HG03159 (cell line): ENCODE results near the gene OSBPL5.
A peak's percentile ranks its signal among the peaks of the same experiment; 100 is the strongest.

Source experiments
- ATAC-seq: cut with Tn5 transposase; IDR thresholded peaks from one replicate; pipeline ENCODE4 v1.9.1; 2021; ENCODE audit warnings: mild to moderate bottlenecking, moderate library complexity; ENCODE audit not compliant: unreplicated experiment

The OSBPL5 gene

DNA sequence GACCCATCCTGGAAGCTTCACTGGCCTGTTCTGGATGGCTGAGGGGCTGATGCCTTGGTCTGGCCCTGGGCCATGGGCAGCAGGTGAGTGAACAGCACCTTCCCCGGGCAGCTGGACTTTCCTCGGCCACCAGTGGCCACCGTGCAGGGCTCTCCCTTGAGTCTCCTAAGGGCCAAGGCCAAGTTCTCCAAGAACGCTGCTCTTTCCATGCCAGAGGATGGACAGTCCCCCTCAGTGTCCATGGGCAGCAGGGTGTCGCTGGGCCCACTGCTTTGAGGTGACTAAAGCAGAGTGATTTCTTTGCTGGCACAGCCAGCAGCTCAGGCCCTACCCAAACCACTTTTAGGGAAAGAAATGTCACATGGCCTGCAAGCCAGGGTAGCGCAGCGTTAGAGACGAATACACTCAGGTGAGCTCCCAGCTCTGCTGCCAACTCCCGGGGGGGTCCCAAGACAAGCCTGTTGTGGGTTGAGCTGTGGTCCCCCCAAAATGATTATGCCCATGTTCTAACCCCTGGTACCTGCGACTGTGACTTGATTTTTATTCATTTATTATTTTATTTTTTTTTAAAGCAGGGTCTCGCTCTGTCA lies 104.6 kb downstream of the OSBPL5 start:
- no peak for ATAC-seq

DNA sequence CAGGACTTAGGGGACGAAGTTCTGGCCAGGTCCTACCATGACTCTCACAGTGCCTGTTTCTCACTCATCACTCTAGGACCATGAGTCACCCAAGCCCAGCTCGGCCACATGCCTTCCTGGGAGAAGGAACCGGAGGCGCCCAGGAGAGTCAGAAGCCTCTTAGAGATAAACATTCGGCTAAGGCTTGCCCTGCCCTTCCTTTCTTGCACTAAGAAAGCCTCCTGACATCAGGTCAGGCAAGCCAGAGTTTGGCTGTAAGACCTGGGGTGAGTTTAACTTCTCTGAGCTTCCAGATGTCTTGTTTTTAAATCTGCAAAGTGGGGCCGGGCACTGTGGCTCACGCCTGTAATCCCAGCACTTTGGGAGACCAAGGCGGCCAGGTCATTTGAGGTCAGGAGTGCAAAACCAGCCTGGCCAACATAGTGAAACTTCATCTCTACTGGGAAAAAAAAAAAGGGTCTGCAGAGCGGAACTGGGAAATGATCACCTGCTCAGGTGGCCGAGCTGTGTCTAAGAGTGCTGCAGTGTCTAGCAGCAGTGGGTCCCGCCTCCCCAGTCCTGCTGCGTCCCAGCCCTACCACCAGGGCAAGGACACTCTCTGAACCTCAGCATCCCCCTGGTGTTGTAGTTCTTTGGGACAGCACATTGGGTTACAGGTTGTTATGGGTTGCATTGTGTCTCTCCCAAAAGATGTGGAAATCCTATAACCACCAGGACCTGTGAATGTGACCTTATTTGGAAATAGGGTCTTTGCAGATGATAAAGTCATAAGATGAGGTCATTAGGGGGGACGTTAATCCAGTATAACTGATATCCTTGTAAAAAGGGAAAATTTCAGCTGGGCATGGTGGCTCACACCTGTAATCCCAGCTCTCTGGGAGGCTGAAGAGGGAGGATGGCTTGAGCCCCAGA lies 106.1 kb downstream of the OSBPL5 start:
- no peak for ATAC-seq

DNA sequence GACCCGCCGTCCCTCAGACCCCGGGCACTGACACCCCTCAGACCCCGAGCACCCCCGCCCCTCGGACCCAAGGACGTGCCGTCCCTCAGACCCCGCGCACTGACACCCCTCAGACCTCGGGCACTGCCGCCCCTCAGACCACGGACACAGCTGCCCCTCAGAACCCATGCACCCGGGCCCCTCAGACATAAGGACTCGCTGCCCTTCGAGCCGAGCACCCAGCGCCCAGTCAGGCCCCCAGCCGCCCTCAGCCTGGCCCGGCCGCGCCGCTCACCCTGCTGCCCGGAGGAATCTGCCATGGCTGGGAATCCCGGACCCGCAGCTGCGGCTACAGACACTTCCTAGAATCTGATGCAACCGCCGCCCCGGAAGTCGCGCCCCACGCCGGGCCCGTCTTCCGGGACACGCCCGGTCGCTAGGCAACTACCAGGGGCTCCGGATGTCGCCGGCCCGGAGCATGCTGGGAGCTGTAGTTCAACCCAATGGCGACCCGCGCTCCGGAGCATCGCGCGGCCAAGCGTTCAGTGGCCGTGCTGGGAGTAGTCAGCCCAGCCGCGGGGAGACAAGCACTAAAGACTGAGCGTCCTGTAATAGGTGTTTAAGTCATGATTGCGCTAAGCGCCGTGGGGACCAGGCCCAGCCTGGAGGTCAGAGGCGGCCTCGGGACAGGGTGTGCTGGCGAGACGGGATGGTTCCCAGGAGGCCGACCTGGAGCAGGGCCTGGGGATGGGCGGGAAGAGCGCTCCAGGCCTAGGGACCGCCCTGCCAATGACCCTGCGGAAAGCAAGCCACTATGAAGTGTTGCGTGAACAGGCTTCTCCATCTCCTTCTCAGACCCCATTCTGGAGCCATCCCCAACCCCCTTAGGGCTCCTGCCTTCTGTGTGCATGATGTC lies 107.8 kb downstream of the OSBPL5 start, which contains the start of gene CARS1:
CARS1 (minus strand) TSS at position 355 of the 895 bp plus-strand sequence; CDS start at position 299, 56 bp downstream.
- ATAC-seq: peak; percentile 93

DNA sequence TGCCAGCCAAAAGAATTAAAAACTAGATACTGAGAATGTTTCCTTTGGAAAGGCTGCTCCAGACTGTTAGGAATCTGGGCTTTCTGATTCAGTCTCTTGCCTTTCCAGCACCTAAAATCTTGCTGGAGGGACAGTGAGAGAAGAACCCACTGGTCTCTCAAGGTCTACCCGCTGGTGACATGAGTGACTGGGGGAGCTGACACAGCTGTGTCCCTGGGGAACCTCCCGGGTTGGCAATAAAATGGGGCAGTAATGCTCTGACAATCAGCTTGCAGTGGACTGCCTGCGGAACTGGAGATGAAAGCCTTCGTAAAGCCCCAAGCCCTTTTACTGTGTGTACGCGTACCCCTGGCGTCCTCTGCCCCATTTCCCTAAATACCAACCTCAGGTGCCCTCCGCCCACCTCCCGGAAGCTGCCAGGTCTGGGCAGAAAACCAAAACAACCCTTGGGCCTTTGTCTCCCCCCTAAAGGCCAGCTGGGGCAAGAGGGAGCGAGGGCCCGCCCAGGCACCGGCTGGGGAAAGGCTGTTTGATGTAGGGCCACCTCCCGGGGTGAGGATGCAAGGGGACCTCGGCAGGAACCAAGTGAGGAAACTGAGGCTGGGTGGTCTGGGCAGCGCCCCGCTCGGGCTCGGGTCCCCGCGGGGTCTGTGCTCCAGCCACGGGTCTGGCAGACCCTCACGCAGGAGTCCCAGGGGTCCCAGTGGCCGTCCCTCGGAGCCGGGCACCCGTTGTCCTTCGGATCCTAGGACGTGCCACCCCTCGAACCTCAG lies 108.6 kb downstream of the OSBPL5 start:
- no peak for ATAC-seq

DNA sequence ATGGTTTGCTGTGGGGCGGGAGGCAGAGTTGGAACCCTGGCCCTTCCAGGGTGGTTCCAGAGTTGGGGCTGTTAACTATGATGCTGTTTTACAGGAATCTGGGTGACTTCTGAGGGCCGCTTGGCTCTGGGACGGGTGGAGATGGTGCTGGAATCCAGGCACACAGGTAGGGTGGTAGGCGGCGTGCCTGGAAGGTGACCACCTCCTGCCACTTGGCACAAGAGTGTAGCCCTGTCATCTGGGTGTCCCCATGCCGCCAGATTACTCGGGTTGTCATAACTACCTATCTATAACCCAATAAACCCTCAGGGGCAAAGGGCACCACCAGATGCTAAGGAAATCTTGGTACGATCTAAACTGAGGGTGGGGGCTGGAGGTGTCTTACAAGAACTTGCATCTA lies 109.2 kb downstream of the OSBPL5 start:
- ATAC-seq: no peak

DNA sequence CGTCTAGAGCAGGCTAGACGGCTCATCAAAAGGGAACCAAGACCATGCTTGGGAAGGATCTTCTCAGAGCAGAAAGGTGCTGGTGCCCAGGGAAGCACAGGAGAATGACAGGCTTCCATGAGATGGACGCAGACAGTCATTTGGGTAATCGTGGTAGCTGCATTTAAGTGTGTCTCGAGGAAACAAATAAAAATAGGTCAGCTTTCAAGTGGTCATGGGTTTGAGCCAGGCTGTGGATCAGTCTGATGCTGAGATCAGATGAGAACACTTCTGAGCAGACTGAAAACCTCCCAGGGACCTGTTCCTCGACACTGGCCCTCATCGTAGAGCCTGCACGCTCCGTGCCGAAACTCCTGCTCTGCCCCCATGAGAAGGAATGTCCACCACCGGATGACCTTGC lies 112.5 kb downstream of the OSBPL5 start:
- no peak for ATAC-seq

DNA sequence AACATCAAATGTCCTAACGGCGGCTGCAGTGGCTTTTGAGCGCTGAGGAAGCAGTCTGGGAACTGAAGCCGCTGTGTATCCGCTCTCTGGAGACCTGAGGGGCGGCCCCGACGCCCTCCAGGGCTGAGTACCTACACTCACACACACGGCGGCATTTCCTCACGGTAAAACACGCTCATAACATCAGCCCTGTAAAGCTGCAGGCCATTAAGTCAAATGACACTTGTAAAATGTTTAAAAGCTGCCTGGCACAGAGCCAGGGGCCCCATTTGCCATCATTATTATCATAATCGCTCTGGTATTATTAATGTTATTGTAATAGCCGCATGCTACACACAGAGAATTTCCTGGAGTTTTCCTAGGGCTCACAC lies 113.0 kb downstream of the OSBPL5 start:
- no peak for ATAC-seq

DNA sequence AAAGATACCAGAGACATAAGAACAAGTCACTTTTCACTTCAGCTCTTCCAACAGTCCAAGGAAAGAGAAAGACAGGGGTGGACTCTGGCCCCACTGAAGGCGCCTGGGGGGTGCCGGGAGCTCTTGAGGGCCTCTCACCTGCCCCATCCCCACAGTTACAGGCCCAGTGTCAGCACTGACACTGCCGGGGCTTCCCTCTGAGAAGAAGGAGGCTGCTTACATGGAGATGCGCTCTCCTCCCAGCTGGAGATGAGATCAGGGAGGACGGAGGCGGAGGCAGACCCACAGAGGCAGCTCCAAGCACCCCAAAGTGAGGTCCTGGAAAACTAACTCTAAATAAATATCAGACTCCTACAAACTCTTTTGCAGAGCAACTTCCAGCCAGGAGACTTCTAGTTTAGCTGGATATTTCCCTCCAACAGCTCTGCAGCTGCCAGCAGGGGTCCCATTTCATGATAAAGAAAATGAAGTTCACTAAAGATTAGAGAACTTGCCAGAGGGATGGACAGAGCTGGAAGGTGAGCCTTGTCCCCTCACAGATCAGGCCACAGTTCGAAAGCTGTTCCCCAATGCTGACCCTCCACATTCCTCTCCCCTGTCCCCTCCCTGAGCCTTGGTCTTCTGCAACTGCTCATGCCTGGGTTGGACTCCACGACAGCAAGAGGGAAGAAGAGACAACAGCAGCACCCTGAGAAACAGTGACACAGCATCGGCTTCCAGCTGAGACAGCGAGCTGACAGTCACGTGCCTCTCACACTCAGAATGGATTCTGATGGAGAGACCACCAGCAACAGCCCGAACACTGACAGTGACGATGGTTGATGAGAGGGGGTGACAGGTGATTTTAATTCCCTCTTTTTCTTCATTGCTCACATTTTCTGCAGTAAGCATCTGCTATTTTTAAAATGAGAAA lies 113.7 kb downstream of the OSBPL5 start:
- no peak for ATAC-seq

DNA sequence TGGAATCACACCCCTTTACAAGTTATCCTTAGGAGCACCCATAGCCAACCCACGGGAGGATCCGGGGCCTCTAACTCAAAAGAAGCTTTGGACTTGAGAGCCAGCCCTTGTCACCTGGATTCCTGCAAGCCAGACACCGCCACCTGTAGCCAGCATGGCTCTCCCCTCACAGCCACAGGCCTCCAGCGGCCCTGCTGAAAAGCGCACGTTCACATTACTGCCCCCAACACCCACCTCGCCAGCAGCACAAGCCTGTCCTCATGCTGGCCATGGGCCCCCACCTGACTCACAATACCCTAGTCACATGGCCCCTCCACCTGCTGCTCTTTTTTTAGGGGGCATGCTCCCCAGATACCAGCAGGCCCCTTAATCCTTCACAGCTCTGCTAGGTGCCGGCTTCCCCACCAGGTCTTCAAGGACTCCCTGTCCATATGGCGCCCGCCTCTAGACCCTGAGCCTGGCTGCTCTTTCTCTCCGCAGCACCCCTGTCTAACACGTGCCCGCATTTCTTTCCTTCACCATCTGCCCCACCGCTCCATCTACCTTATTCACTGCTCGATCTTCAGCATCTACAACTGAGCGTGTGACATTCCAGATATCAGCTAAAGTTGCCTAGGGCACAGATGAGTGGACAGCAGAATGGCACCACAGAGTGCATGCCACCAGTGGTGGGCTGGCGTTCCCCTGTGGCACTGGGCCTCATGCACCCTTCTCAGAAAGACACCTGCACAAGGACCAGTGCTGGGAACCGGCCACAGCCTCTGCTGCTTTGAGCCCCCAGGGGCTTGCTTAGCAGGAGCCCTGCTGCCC lies 114.5 kb downstream of the OSBPL5 start:
- no peak for ATAC-seq

DNA sequence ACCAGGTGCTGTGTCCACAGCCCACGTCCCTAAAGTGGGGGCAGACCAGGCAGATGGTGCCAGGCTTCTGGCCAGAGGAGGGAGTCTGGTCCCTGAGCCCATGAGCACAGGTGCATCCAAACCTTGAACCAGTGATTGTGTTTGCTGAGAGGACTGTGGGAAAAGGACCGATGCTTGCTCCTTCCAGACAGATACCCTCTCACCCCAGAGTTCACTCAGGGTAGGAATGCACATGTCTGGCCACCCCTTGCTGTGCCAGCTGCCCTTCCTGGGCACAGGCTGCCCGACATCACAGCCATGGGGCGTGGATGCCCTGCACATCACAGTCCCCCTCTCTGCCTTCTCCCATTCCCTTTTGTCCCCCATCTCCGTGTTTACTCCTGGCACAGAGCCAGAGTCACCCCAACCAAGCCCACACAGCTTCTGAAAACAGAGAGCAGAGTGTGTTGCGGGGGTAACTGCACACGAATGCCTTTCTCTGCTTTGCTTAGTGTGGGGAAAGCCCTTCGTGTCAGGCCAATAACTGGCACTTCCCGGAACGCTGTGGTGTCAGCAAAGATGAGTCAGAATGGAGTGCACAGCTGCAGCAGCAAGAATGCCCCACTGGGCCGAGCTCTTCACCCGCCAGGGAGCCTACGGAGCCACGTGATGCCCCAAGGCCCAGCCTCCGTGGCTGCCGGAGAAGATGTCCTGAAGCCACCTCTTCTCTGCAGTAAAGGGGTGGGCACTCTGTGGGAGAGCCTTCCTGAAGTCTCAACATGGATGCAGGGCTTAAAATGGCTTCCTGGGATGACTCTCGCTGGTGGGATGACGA lies 115.5 kb downstream of the OSBPL5 start:
- ATAC-seq: peak; percentile 85

DNA sequence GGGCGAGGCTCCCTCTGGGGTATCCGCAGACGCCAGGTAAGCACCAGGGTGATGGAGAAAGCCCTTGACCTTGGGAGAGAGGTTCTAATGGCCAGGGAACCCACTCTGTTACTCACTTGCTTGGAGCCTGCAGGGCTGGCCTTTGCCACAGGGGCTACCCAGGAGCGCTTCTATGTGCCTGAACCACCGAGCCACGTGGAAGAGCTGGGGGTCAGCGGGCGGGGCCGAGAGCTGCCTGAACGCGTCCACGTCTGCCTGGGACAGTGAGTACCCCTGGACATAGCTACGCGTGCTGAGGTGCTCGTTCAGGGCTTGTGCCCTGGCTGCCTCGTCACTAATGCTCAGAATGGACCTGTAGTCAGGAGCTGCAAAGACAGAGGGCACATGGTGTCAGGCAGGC lies 117.5 kb downstream of the OSBPL5 start:
- ATAC-seq: no peak

DNA sequence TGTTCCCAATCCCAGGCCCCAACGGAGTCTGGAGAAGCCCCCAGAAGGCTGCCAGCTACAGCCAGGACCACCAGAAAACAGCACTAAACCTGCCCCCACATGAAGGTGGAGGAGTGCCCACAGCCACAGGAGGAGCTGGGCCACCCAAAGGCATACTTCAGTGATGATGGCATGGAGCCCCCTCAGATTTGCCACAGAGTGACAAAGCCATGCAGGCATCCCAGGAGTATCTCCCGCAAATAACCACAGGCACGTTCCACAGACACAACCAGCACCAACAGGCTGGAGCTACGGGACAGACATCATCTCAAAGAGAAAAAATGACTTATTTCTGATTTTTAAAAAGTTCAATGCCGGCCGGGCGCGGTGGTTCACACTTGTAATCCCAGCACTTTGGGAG lies 118.5 kb downstream of the OSBPL5 start:
- no peak for ATAC-seq

DNA sequence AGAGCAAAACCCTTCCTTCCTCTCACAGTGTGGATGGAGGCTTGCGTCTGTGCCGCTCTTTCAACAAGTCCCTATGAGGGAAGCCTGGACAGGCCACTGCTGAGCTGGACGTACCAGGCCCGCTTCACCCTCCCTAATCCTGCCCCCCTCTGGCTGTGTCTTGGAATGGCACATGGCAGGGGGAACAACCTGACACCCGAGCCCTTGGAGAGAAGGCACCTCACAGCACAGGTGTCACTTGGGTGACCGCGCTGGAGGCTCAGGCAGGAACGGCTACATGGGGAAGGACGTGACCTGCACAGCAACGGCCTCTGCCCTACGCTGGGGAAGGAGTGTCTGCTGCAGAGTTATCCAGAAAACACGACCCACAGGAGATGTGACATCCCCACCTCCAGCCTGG lies 118.9 kb downstream of the OSBPL5 start:
- no peak for ATAC-seq

DNA sequence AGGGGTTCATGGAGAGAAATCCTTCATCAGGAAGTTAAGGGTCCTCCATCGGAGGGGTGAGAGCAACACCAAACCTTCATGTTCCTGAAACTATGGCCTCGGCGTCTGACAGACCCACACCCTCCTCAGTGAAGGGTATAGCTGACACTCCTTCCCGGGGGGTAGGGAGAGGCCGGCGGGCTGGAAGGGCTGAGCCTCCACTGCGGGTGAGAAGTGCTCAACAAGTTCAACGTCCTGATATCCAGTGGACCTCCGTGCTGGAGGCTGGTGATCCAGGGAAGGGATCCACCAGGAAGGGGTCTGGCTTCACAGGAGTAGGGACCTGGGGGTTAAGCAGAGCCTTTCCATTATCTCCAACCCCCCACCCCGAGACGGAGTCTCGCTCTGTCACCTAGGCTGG lies 120.2 kb downstream of the OSBPL5 start:
- ATAC-seq: no peak

DNA sequence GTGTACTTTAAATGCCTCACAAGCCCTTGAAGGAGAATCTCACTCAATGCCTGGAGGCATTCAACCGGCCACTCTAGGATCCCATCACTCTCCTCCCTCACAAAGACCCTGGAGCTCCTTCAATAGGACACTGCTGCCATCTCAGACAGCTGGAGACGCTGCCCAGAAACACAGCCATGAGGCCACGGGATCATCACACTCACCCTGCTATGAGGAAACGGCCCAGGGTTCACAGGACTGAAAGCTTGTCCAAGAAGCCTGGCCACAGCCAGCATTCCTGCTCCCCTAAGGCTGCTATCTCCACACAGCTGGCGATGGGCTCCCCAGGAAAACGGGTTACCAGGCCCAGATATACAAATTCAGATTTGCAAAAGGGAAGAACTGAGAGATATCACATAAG lies 121.1 kb downstream of the OSBPL5 start:
- ATAC-seq: no peak

DNA sequence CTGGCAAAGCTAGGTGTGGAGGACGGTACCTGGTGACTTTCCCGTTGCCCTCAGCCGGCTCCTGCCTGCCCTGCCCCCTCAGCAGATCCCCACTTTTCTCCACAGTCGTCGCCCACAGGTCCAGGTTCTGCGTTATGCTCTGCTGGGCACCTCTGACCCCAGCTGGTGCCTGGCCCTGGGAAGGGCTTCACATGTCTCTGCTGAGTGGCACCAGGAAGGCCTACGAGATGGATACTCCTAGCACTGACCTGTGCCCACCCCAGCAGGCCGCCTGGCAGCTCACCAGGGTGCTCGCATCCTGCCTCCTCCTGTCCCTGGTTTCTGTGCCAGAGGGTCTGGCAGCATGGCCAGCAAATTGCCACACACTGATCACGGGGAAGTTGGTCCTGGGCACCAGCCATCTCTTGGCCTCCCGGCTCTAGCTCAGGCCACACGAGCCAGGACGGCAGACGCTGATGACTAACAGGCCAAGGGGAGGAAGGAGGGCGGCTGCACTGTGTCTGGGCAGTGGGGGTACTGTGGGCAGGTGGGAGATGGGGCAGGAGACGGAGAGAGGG lies 121.7 kb downstream of the OSBPL5 start:
- no peak for ATAC-seq

DNA sequence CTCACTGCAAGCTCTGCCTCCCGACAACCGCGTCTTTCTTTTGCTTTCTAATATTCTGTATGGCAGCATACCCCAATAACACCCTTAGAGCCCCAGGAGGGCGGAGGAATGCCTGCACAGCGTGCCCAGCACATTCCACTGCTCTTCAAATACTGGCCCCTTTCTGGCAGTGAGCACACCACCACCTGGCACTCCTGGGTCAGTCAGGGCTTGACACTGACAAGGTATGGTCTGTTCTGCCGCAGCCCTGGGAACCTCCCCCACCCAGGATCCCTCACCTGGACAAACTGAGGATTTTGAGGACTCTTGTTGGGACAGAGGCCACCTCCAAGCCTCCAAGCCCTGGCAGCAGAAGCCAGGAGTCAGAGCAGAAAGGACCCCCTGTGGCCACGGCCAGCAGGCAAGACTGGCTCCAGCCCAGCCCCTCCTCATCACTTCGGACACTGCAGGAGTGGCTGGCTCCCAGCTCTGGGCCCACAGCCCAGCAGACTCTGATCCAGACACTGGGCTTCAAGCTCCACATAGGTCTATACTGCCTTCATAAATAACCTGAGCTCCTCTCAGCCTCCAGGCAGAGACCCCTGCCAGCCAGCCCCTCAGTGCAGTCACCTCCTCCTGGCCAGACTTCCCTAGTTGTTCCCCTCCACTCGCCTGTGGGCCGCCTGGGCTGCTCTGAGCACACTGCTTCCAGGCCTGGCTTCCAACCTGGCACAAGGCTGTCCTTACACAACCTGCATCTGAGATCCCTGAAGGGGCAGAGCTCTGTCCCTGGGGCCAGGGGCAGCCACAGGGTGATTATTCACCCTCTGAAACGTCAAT lies 122.4 kb downstream of the OSBPL5 start:
- no peak for ATAC-seq
